ENCODE data around the gene IGFBP3.

Gene IGFBP3

DNA sequence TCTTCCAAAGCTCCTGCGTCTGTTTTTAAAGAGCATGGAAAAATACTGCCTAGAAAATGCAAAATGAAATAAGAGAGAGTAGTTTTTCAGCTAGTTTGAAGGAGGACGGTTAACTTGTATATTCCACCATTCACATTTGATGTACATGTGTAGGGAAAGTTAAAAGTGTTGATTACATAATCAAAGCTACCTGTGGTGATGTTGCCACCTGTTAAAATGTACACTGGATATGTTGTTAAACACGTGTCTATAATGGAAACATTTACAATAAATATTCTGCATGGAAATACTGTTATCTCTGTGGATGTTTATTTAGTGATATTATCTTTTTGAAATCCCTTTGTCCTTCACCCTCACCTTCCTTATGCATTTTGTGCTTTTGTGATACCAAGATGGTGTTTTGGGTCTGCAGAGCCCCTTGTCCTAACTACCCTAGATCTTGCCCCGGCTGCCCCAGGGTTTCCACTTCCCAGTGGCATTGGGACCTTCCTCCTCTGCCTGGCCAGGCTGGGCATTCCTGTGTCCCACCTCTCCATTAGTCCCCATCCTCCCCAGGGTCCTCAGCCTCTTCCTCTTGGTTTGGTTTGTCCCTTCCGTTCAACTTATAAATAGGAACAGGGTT is 27.6 kb downstream of the IGFBP3 start:
- H3K36me3 ChIP-seq (ENCODE audit: insufficient read depth, insufficient read length, low read length) = no peaks in the 10 kb centered on the region
- no peak overlapping the region for H3K4me3 ChIP-seq (ENCODE audit: insufficient read length, low read depth)
- H3K9ac ChIP-seq (ENCODE audit: insufficient read length, low read depth) = no peak overlapping the region
- peaks cover 24% of the 10 kb centered on the region for H3K27me3 ChIP-seq (ENCODE audit: insufficient read depth, insufficient read length)
- no peaks in the 10 kb centered on the region for H3K9me3 ChIP-seq (ENCODE audit: insufficient read depth, low read length)
- DNase-seq (ENCODE audit: low read depth, low spot score) = no peak
- TF ChIP-seq YY1 (IDR thresholded peaks at IDR 0.05; ENCODE audit: insufficient read depth, insufficient read length) = no peak
- TF ChIP-seq ZNF274 (IDR thresholded peaks at IDR 0.05; ENCODE audit: low read depth, low read length) = no peak
- TF ChIP-seq SUZ12 (IDR thresholded peaks at IDR 0.05; ENCODE audit: extremely low read depth, insufficient read depth, insufficient read length) = no peak
- H3K4me1 ChIP-seq (ENCODE audit: insufficient read depth, insufficient read length) = peaks cover 3% of the 10 kb centered on the region

- Histone ChIP-seq H3K4me3 (ENCODE audit: insufficient read length, low read depth) (no peak overlapping the region), H3K27me3 (ENCODE audit: insufficient read depth, insufficient read length) (peaks cover 34% of the 10 kb centered on the region), H3K36me3 (ENCODE audit: insufficient read depth, insufficient read length, low read length) (no peaks in the 10 kb centered on the region), H3K9me3 (ENCODE audit: insufficient read depth, low read length) (no peaks in the 10 kb centered on the region), H3K4me1 (ENCODE audit: insufficient read depth, insufficient read length) (peaks cover 5% of the 10 kb centered on the region), H3K9ac (ENCODE audit: insufficient read length, low read depth) (no peak overlapping the region)
- TF ChIP-seq ZNF274 (IDR thresholded peaks at IDR 0.05; ENCODE audit: low read depth, low read length) = no peak
- TF ChIP-seq YY1 (IDR thresholded peaks at IDR 0.05; ENCODE audit: insufficient read depth, insufficient read length) = no peak
- no peak for TF ChIP-seq SUZ12 (IDR thresholded peaks at IDR 0.05; ENCODE audit: extremely low read depth, insufficient read depth, insufficient read length)
- DNase-seq (ENCODE audit: low read depth, low spot score) = no peak
These were observed 28.6 kb downstream of the IGFBP3 start for GRCh38 chr7:45892407-45893035.

DNA sequence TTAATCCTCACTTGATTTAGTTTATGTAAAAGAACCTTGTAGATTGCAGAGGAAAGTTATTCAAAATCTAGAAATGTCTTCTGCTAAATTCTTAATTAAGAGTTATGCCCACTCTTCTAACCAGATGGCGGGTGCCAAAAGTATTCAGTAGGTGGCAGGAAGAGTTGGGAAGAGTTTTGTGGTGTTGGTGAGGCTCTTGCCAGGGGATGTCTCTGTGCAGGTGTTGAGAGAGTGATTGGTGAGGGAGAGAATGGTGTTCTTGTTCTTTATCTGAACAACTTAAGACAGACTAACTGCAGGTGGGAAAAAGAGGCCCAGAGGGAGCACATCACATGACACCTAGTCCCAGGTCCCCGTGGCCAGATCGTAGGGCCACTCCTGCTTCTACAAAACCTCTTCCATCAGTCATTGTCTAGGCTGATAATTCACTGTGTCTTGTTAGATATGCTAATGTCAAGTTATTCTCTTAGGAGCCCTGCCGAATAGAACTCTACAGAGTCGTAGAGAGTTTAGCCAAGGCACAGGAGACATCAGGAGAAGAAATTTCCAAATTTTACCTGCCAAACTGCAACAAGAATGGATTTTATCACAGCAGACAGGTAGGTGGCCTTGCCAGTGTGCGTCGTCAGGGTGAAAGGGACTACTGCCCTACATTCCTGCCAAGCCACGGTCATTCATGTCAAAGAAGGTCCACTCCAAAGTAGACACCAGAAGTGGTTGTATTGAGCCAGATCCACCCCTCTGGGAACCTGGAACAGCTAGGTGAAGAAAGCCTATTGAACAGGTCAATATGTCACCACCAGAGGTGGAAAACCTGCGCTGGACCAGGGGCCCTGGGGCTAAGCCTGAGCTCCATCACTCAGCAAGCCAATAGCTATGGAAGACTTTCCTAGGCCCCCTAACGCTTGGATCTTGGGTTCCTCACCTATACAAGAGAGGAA is 29.3 kb downstream of the IGFBP3 start:
- no peak for DNase-seq (ENCODE audit: low read depth, low spot score)
- TF ChIP-seq SUZ12 (IDR thresholded peaks at IDR 0.05; ENCODE audit: extremely low read depth, insufficient read depth, insufficient read length) = no peak
- no peak for TF ChIP-seq YY1 (IDR thresholded peaks at IDR 0.05; ENCODE audit: insufficient read depth, insufficient read length)
- no peak for TF ChIP-seq ZNF274 (IDR thresholded peaks at IDR 0.05; ENCODE audit: low read depth, low read length)
- Histone ChIP-seq H3K4me1 (ENCODE audit: insufficient read depth, insufficient read length) (peaks cover 5% of the 10 kb centered on the region), H3K27me3 (ENCODE audit: insufficient read depth, insufficient read length) (peaks cover 41% of the 10 kb centered on the region), H3K36me3 (ENCODE audit: insufficient read depth, insufficient read length, low read length) (no peaks in the 10 kb centered on the region), H3K4me3 (ENCODE audit: insufficient read length, low read depth) (no peak overlapping the region), H3K9ac (ENCODE audit: insufficient read length, low read depth) (no peak overlapping the region), H3K9me3 (ENCODE audit: insufficient read depth, low read length) (no peaks in the 10 kb centered on the region)

DNA sequence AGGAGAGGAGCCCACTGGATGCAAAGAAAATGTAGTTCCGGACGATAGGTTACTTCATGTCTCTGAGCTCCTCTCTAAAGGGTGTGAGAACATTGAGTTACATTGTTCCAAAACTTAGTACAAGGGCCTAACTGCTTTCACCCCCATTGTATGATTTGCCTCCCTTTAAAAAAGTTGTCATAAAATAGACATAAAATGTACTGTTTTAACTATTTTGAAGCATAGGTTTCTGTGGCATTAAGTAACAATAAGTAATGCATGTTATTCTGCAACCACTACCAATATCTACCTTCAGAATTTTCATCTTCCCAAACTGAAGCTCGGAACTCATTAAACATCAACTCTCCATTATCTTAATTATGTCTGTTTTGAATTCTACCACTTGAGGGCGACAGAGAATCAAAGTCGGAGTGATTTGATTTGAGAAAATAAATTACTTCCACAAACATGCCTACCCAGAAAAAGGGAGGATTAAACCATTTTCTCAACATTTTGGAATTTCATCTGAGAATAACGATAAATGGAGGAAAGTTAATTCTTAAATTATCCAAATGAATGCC is 30.1 kb downstream of the IGFBP3 start:
- peaks cover 5% of the 10 kb centered on the region for H3K4me1 ChIP-seq (ENCODE audit: insufficient read depth, insufficient read length)
- H3K4me3 ChIP-seq (ENCODE audit: insufficient read length, low read depth) = no peak overlapping the region
- H3K36me3 ChIP-seq (ENCODE audit: insufficient read depth, insufficient read length, low read length) = no peaks in the 10 kb centered on the region
- TF ChIP-seq ZNF274 (IDR thresholded peaks at IDR 0.05; ENCODE audit: low read depth, low read length) (no peak), SUZ12 (IDR thresholded peaks at IDR 0.05; ENCODE audit: extremely low read depth, insufficient read depth, insufficient read length) (no peak), YY1 (IDR thresholded peaks at IDR 0.05; ENCODE audit: insufficient read depth, insufficient read length) (no peak)
- peaks cover 42% of the 10 kb centered on the region for H3K27me3 ChIP-seq (ENCODE audit: insufficient read depth, insufficient read length)
- H3K9ac ChIP-seq (ENCODE audit: insufficient read length, low read depth) = no peak overlapping the region
- no peak for DNase-seq (ENCODE audit: low read depth, low spot score)
- no peaks in the 10 kb centered on the region for H3K9me3 ChIP-seq (ENCODE audit: insufficient read depth, low read length)

DNA sequence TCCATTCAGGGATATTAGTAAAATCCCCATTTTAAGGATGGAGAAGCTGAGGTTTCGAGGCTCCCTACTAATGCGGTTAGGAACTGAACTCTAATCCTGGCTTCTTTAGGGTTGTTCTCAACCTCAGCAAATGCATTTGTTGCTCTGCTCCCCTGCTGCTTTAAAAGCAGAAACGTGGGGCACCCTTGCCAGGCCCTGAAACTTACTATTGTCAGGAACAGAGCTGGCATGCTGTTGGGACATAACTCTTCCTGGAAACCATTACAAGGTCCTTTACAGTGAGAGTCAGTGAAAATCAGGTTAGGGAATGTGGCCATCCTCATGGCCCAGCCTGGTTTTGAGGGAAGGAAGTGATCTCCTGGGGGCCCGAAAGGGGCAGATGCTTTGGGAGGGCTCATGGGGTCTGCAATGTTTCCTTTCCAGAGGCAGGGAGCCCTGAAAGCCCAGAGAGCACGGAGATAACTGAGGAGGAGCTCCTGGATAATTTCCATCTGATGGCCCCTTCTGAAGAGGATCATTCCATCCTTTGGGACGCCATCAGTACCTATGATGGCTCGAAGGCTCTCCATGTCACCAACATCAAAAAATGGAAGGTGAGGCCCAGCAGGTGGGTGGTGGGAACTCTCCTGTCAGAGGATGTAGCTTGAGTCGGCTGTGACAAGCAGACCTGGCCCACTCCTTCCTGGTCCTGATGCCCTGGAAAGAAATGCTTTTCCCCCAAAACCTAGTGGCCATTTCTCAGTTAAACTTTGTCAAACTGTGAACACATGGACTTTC is 30.8 kb downstream of the IGFBP3 start:
- TF ChIP-seq YY1 (IDR thresholded peaks at IDR 0.05; ENCODE audit: insufficient read depth, insufficient read length) = no peak
- no peak for TF ChIP-seq ZNF274 (IDR thresholded peaks at IDR 0.05; ENCODE audit: low read depth, low read length)
- no peak for TF ChIP-seq SUZ12 (IDR thresholded peaks at IDR 0.05; ENCODE audit: extremely low read depth, insufficient read depth, insufficient read length)
- no peaks in the 10 kb centered on the region for H3K9me3 ChIP-seq (ENCODE audit: insufficient read depth, low read length)
- no peak overlapping the region for H3K4me3 ChIP-seq (ENCODE audit: insufficient read length, low read depth)
- peaks cover 5% of the 10 kb centered on the region for H3K4me1 ChIP-seq (ENCODE audit: insufficient read depth, insufficient read length)
- H3K27me3 ChIP-seq (ENCODE audit: insufficient read depth, insufficient read length) = peaks cover 42% of the 10 kb centered on the region
- DNase-seq (ENCODE audit: low read depth, low spot score) = no peak
- no peak overlapping the region for H3K9ac ChIP-seq (ENCODE audit: insufficient read length, low read depth)
- no peaks in the 10 kb centered on the region for H3K36me3 ChIP-seq (ENCODE audit: insufficient read depth, insufficient read length, low read length)

DNA sequence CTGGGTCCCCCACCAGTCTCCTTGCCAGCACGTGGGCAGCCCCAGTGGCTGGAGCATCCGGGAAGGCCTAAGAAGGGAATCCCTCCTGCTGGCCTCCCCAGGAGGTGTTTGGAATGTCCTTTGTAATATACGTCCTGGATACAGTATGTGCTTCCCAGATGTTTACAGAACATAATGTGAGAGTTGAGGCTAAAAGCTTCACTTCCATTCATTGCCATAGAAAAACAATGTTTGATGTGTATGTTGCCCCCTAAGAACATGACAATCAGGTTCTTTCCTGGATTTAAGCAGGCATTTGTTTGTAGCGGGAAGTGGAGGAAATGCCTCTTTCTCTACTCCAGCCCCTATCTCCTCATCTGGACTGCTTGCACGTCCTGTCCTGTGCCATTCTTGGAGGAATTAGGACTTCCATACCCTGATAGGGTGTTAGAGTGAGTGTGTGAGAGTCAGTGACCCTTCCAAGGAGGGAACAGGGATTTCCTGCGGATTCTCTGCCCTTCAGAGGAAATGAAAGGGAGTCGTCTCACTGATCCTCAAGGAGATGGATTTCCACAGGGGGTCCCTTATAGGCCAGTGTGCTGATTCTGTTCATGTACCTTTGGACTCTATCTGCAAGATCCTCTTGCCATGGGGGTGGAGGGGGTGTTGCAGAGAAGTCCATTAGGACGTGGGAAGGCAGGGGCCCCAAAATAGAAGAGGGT is 31.6 kb downstream of the IGFBP3 start:
- Histone ChIP-seq H3K27me3 (ENCODE audit: insufficient read depth, insufficient read length) (peaks cover 44% of the 10 kb centered on the region), H3K4me3 (ENCODE audit: insufficient read length, low read depth) (peak overlapping the region; percentile 27), H3K36me3 (ENCODE audit: insufficient read depth, insufficient read length, low read length) (no peaks in the 10 kb centered on the region), H3K9me3 (ENCODE audit: insufficient read depth, low read length) (no peaks in the 10 kb centered on the region), H3K4me1 (ENCODE audit: insufficient read depth, insufficient read length) (peaks cover 5% of the 10 kb centered on the region), H3K9ac (ENCODE audit: insufficient read length, low read depth) (peak overlapping the region; percentile 3)
- no peak for DNase-seq (ENCODE audit: low read depth, low spot score)
- no peak for TF ChIP-seq SUZ12 (IDR thresholded peaks at IDR 0.05; ENCODE audit: extremely low read depth, insufficient read depth, insufficient read length)
- no peak for TF ChIP-seq YY1 (IDR thresholded peaks at IDR 0.05; ENCODE audit: insufficient read depth, insufficient read length)
- TF ChIP-seq ZNF274 (IDR thresholded peaks at IDR 0.05; ENCODE audit: low read depth, low read length) = no peak

Measured in NT2/D1 (cell line).